SK-N-SH treated with all-trans-retinoic acid at 6 μM for 48 hours (cell line): ENCODE results near the gene ALAS1.

ENCODE experiments used
- ATAC-seq: fragments of 200-7000 bp; cut with Tn5 transposase; 3 replicates; pipeline ENCODE4 v1.9.1; 2020; ENCODE audit warnings: mild to moderate bottlenecking, moderate library complexity
- BACH2 ChIP-seq: fragments of 250-450 bp; sonication (Bioruptor Pico); IDR thresholded peaks from 2 replicates; pipeline ENCODE4 v1.9.0; 2021; ENCODE audit warnings: mild to moderate bottlenecking, borderline replicate concordance
- CSDC2 ChIP-seq: fragments of 250-450 bp; sonication (Bioruptor Pico); IDR thresholded peaks from 2 replicates; pipeline ENCODE4 v1.5.0; 2020; ENCODE audit warnings: mild to moderate bottlenecking, moderate library complexity
- GLIS3 ChIP-seq: fragments of 250-450 bp; sonication (Bioruptor Pico); IDR thresholded peaks from 2 replicates; pipeline ENCODE4 v1.5.0; 2020; ENCODE audit warnings: mild to moderate bottlenecking, moderate library complexity
- ISL1 ChIP-seq: fragments of 250-450 bp; sonication (Bioruptor Pico); IDR thresholded peaks from 2 replicates; pipeline ENCODE4 v2.1.2; 2022; ENCODE audit warnings: mild to moderate bottlenecking, moderate library complexity
- OSR1 ChIP-seq: fragments of 250-450 bp; sonication (Bioruptor Pico); IDR thresholded peaks from 2 replicates; pipeline ENCODE4 v1.8.0; 2022; ENCODE audit warnings: moderate library complexity, mild to moderate bottlenecking, inconsistent platforms
- PPARA ChIP-seq: fragments of 250-450 bp; sonication (Bioruptor Pico); IDR thresholded peaks from 2 replicates; pipeline ENCODE4 v1.5.0; 2020; ENCODE audit warnings: mild to moderate bottlenecking, borderline replicate concordance
- RARB ChIP-seq: fragments of 250-450 bp; sonication (Bioruptor Pico); IDR thresholded peaks from 2 replicates; pipeline ENCODE4 v1.8.0; 2021; ENCODE audit warnings: mild to moderate bottlenecking, moderate library complexity
- SNAI2 ChIP-seq: fragments of 250-450 bp; sonication (Bioruptor Pico); IDR thresholded peaks from 2 replicates; pipeline ENCODE4 v1.5.0; 2020; ENCODE audit warnings: mild to moderate bottlenecking, moderate library complexity
- TCF4 ChIP-seq: fragments of 250-450 bp; sonication (Bioruptor Pico); IDR thresholded peaks from 2 replicates; pipeline ENCODE4 v1.8.0; 2021; ENCODE audit warnings: mild to moderate bottlenecking, moderate library complexity, borderline replicate concordance
- TOX ChIP-seq: fragments of 250-450 bp; sonication (Bioruptor Pico); IDR thresholded peaks from 2 replicates; pipeline ENCODE4 v1.8.0; 2021; ENCODE audit warnings: mild to moderate bottlenecking, moderate library complexity, borderline replicate concordance
- ZFP3 ChIP-seq: fragments of 250-450 bp; sonication (Bioruptor Pico); IDR thresholded peaks from 2 replicates; pipeline ENCODE4 v1.5.0; 2020; ENCODE audit warnings: mild to moderate bottlenecking, moderate library complexity
- ZFP30 ChIP-seq: fragments of 450-650 bp; formaldehyde crosslinking; IDR thresholded peaks from 2 replicates; pipeline ENCODE4 v1.5.0; 2022; ENCODE audit warnings: mild to moderate bottlenecking, moderate library complexity
- ZNF565 ChIP-seq: fragments of 450-650 bp; formaldehyde crosslinking; conservative IDR thresholded peaks from 2 replicates; pipeline ENCODE4 v1.5.0; 2020; ENCODE audit warnings: low read depth, mild to moderate bottlenecking, moderate library complexity
- ZNF70 ChIP-seq: fragments of 450-650 bp; formaldehyde crosslinking; IDR thresholded peaks from 2 replicates; pipeline ENCODE4 v1.5.0; 2020; ENCODE audit warnings: mild to moderate bottlenecking, moderate library complexity
- TF ChIP-seq, protein P1 (sequence below): fragments of 250-450 bp; sonication (Bioruptor Pico); IDR thresholded peaks from 2 replicates; pipeline ENCODE4 v1.5.0; 2020; ENCODE audit warnings: mild to moderate bottlenecking, moderate library complexity
- TF ChIP-seq, protein P2 (sequence below): fragments of 250-450 bp; sonication (Bioruptor Pico); IDR thresholded peaks from 2 replicates; pipeline ENCODE4 v1.5.1; 2020; ENCODE audit warnings: low read depth, mild to moderate bottlenecking, moderate library complexity
- TF ChIP-seq, protein P3 (sequence below): fragments of 250-450 bp; sonication (Bioruptor Pico); IDR thresholded peaks from 2 replicates; pipeline ENCODE4 v1.8.0; 2020; ENCODE audit warnings: mild to moderate bottlenecking, moderate library complexity, borderline replicate concordance
- TF ChIP-seq, protein P4 (sequence below): fragments of 250-450 bp; sonication (Bioruptor Pico); IDR thresholded peaks from 2 replicates; pipeline ENCODE4 v1.5.1; 2021; ENCODE audit warnings: mild to moderate bottlenecking, moderate library complexity

ALAS1 gene

DNA sequence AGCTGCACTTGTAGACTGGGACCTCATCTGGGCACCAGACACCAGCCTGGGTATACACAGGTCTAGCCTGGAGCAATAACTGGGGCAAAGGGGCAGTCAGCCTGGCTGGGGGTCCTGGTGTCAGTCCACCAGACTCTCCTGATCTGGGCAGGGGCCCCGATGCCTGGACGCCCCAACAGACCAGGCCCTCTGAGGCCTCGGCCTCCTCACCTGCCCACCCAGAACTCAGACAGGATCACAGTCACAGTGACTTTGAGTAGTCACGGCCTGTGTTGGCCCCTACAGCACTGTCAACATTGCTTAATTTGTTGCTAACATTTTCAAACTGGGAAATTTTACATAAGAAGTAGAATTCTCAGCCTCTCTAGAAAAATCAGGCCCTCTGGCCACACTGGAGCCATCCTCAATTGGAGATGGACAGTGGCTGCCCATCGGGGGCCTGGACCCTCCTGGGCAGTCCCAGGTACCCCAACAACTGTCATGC, 35.2 kb downstream of the ALAS1 start:
- no peak for TF ChIP-seq OSR1 (CRISPR knock-in tag)
- TF ChIP-seq, protein P1, sequence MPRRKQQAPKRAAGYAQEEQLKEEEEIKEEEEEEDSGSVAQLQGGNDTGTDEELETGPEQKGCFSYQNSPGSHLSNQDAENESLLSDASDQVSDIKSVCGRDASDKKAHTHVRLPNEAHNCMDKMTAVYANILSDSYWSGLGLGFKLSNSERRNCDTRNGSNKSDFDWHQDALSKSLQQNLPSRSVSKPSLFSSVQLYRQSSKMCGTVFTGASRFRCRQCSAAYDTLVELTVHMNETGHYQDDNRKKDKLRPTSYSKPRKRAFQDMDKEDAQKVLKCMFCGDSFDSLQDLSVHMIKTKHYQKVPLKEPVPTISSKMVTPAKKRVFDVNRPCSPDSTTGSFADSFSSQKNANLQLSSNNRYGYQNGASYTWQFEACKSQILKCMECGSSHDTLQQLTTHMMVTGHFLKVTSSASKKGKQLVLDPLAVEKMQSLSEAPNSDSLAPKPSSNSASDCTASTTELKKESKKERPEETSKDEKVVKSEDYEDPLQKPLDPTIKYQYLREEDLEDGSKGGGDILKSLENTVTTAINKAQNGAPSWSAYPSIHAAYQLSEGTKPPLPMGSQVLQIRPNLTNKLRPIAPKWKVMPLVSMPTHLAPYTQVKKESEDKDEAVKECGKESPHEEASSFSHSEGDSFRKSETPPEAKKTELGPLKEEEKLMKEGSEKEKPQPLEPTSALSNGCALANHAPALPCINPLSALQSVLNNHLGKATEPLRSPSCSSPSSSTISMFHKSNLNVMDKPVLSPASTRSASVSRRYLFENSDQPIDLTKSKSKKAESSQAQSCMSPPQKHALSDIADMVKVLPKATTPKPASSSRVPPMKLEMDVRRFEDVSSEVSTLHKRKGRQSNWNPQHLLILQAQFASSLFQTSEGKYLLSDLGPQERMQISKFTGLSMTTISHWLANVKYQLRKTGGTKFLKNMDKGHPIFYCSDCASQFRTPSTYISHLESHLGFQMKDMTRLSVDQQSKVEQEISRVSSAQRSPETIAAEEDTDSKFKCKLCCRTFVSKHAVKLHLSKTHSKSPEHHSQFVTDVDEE (CRISPR knock-in tag) = no peak
- no peak for TF ChIP-seq ISL1 (CRISPR knock-in tag)
- no peak for TF ChIP-seq BACH2 (CRISPR knock-in tag)
- TF ChIP-seq, protein P2, sequence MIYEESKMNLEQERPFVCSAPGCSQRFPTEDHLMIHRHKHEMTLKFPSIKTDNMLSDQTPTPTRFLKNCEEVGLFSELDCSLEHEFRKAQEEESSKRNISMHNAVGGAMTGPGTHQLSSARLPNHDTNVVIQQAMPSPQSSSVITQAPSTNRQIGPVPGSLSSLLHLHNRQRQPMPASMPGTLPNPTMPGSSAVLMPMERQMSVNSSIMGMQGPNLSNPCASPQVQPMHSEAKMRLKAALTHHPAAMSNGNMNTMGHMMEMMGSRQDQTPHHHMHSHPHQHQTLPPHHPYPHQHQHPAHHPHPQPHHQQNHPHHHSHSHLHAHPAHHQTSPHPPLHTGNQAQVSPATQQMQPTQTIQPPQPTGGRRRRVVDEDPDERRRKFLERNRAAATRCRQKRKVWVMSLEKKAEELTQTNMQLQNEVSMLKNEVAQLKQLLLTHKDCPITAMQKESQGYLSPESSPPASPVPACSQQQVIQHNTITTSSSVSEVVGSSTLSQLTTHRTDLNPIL (CRISPR knock-in tag) = no peak
- no peak for TF ChIP-seq TOX
- ATAC-seq = no peak

DNA sequence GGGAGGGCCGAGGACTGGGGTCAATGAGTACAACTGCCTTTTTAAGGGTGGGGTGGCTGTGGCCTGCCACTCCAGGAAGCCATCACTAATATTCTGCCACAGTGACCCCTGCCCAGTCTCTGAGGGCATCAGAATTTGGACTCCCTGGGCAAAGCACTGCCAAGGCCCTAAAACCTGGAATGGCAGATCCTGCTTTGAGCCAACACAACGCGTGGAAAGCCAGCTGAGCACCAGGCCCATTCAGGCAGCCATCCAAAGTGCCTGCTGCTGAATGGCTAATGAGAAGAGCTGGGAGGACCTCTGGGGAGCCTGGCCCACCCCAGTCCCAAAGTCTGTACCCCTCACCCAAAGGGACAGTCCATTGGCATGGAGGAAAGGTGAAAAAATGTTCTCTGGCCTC, 36.0 kb downstream of the ALAS1 start:
- no peak for TF ChIP-seq ISL1 (CRISPR knock-in tag)
- TF ChIP-seq TCF4 (CRISPR knock-in tag) = no peak
- no peak for TF ChIP-seq ZFP30 (CRISPR knock-in tag)
- TF ChIP-seq TOX = no peak
- no peak for TF ChIP-seq ZNF565 (CRISPR knock-in tag)
- TF ChIP-seq ZFP3 (CRISPR knock-in tag) = no peak
- TF ChIP-seq, protein P3, sequence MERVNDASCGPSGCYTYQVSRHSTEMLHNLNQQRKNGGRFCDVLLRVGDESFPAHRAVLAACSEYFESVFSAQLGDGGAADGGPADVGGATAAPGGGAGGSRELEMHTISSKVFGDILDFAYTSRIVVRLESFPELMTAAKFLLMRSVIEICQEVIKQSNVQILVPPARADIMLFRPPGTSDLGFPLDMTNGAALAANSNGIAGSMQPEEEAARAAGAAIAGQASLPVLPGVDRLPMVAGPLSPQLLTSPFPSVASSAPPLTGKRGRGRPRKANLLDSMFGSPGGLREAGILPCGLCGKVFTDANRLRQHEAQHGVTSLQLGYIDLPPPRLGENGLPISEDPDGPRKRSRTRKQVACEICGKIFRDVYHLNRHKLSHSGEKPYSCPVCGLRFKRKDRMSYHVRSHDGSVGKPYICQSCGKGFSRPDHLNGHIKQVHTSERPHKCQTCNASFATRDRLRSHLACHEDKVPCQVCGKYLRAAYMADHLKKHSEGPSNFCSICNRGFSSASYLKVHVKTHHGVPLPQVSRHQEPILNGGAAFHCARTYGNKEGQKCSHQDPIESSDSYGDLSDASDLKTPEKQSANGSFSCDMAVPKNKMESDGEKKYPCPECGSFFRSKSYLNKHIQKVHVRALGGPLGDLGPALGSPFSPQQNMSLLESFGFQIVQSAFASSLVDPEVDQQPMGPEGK (CRISPR knock-in tag) = no peak
- no peak for TF ChIP-seq BACH2 (CRISPR knock-in tag)
- TF ChIP-seq CSDC2 (CRISPR knock-in tag) = no peak
- TF ChIP-seq SNAI2 (CRISPR knock-in tag) = no peak
- no peak for TF ChIP-seq RARB (CRISPR knock-in tag)
- no peak for TF ChIP-seq PPARA (CRISPR knock-in tag)
- no peak for TF ChIP-seq GLIS3 (CRISPR knock-in tag)
- no peak for TF ChIP-seq ZNF70
- TF ChIP-seq, protein P4, sequence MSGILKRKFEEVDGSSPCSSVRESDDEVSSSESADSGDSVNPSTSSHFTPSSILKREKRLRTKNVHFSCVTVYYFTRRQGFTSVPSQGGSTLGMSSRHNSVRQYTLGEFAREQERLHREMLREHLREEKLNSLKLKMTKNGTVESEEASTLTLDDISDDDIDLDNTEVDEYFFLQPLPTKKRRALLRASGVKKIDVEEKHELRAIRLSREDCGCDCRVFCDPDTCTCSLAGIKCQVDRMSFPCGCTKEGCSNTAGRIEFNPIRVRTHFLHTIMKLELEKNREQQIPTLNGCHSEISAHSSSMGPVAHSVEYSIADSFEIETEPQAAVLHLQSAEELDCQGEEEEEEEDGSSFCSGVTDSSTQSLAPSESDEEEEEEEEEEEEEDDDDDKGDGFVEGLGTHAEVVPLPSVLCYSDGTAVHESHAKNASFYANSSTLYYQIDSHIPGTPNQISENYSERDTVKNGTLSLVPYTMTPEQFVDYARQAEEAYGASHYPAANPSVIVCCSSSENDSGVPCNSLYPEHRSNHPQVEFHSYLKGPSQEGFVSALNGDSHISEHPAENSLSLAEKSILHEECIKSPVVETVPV = no peak
- no peak for ATAC-seq

DNA sequence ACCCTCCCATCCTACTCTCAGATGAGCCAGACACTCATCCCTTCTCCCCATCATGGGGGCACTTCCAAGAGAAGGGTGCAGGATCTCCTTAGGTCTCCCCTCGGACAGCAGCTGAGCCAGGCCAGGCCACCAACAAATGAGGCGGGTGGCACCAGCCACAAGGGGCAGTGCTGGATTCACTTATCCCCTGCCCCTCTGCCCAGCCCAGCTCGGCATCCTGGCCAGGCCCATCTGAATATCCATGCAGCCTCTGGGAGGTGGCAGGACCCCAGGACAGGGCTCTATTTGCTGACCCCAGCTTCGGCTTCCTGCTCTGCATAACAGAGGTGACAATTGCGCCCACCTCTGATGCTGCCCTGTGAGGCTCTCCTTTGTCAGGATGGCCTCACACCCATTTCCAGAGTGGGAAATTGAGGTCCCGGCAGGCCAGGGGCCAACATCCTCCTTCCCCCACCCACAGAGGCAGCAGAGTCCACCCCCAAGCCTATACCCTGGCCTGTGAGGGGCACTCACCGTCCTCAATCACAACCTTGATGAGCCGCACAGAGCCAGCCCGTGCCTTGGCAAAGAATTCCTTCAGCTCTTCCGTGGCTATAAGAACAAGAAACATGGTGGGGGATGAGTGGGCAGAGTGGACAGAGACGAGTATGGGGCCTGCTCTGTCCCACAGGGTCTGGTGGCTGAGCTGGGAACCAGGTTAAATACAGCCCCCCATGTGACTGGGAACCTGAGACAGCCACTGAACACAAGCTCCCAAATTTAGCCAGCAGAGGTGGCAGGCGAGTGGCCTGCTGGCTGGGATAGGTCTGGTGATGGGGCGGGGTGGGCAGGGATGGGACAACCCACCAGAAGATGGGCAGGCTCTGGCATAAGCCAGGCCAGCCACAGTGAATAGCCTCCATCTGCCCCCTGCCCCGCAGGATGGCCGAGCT, 36.8 kb downstream of the ALAS1 start:
- no peak for ATAC-seq
- TF ChIP-seq, protein P2 (CRISPR knock-in tag) = no peak
- TF ChIP-seq GLIS3 (CRISPR knock-in tag) (no peak), BACH2 (CRISPR knock-in tag) (no peak), RARB (CRISPR knock-in tag) (no peak), CSDC2 (CRISPR knock-in tag) (no peak)
- TF ChIP-seq, all 23 proteins: peak for 0
